Activated gamma-delta T cell treated with anti-CD3 and anti-CD28 coated beads, Interleukin-2, amount 50 U/mL, for 16 hours (primary cell): ENCODE measurements around the gene RABL2B.
"Not testable (repeated sequence)": the region's sequence is repeated elsewhere in the genome, so short reads cannot be mapped to it uniquely, and the experiment has no call there.

ENCODE experiments used
- DNase-seq: peaks from one replicate; pipeline ENCODE4 v3.0.0-alpha.2; 2020; ENCODE audit warnings: low read depth

RABL2B gene

DNA sequence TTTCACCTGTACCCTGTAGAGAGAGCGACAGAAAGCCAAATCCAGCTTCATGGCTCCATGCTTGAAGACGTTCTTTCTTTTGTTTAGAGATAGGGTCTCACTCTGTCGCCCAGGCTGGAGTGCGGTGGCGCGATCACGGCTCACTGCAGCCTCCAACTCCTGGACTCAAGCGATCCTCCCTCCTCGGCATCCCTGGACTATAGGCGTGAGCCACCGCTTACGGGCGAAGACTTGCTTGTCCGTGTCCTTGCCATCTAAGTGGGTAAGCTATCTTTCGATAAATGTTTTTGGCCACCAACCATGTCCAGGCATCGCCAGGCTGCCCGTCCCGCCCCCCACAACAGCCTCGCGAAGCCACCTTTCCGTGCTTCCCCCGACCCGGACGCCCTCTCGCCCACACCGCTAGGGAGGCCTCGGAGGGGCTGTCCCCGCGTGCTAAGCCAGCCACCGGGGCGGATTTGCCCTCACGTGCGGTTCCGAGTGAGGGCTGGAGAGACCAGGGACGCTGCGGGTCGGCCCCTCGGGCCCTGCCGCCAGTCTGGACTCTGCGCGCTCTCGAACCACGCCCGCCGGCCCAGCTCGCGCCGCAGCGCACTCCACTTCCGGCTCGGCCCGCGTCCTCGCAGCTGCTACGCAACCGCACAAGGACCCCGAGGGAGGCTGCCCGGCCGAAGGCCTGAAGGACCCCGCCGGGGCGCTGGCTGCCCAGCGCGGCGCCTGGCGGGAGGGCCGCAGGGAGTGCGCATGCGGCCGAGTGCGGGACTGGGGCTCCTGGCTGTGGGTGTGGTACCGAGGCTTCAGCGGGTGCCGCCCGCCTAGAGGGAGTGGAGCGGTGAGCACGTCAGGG lies at the start of gene RABL2B:
Gene RABL2B, minus strand, starts transcription at position 604 of the 847 bp plus-strand sequence. CDS start 1,342 bp downstream, outside the sequence.
- DNase-seq, result peak; percentile 84

GRCh38 chr22:50786936-50787335 lies 3.5 kb upstream of the RABL2B start:
- DNase-seq, result not testable (repeated sequence)

- not testable (repeated sequence) for DNase-seq
These were observed 1.9 kb upstream of the RABL2B start for GRCh38 chr22:50785289-50785688.

GRCh38 chr22:50783880-50784276 lies 442 bp upstream of the RABL2B start:
- not testable (repeated sequence) for DNase-seq

DNA sequence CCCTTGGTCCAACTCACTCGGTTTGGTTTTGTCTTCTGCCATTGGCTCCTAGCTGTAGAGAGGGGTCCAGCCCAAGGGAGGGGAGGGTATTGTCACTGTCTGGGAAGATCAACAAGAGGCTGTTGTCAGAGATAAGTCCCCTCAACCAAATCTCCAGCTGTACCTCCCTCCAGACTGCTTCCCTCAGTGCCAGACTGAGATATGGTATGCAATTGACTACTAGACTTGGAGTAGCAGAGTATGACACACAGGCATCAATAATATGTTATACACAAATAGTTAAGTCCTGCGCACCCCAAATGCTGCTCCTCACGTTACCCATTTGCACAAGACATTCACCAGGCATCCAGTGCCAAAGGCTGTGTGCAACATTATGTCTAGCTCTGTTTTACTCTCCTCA lies 1.2 kb downstream of the RABL2B start:
- not testable (repeated sequence) for DNase-seq

- DNase-seq, result not testable (repeated sequence)
These were observed 3.2 kb downstream of the RABL2B start for GRCh38 chr22:50780244-50780643.

DNA sequence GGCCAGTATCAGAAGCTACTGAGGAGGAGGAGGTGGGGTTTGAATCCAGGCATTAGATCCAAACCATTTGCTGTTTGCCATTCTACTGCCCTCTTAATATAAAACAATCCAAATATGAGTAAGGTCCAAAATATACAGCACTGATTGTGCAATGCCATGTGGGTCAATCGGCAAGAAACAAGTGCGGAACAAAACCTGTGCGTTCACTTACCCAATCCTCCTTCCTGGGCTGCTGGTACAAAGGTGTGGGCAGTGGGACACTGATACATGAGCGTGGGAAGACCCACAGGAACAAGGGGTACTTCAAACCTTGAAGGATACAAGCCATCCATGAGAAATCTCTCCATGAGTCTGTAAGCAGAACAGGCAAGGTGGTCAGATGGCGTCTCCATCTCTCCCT lies 5.8 kb downstream of the RABL2B start:
- DNase-seq, result not testable (repeated sequence)

- DNase-seq, result not testable (repeated sequence)
These were observed 8.3 kb downstream of the RABL2B start for GRCh38 chr22:50775132-50775531.

DNA sequence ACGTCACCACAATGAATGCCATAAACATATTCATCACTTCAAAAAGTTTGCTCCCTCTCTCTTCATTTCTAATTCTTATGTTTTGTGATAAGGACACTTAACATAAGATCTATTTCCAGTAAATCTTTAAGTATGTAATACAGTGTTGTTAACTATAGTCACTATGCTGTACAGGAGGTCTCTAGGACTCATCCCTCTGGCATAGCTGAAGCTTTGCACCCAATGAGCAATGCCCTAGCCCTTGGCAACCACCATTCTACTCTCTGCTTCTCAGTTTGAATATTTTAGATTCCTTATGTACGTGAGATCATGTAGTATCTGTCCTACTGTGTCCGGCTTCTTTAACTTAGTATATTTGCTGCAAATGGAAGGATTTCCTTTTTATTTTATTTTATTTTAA lies 19.1 kb downstream of the RABL2B start:
- DNase-seq, result not testable (repeated sequence)

DNA sequence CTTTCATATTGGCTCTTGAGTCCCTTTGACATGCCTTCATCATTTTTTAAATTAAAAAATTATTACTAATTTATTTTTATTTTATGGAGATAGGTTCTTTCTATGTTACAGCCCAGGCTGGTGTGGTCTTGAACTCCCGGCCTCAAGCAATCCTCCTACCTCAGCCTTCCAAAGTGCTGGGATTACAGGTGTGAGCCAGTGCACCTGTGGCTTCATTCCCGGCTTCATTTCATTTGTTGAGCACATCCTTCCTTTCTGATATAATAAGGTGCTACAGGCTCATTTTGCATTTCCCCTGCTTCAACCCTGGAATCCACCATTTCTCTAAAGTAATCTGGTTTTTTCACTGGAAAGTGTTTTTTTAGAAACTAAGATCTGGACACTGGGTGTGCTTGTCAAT lies 21.6 kb downstream of the RABL2B start:
- not testable (repeated sequence) for DNase-seq

DNA sequence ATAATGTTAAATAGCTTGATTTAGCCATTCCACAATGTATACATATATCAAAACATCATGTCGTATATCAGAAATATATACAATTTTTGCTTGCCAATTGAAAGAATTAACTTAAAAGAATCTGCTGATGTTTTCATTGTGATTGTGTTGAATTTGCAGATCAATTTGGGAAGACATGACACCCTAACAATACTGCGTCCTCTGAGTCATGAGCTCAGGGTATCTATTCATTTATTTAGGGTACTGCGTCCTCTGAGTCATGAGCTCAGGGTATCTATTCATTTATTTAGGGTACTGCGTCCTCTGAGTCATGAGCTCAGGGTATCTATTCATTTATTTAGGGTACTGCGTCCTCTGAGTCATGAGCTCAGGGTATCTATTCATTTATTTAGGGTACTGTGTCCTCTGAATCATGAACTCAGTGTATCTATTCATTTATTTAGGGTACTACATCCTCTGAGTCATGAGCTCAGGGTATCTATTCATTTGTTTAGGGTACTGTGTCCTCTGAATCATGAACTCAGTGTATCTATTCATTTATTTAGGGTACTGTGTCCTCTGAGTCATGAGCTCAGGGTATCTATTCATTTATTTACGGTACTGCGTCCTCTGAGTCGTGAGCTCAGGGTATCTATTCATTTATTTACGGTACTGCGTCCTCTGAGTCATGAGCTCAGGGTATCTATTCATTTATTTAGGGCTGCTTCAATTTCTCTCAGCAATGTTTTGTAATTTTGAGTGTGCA lies 23.7 kb downstream of the RABL2B start:
- DNase-seq, result not testable (repeated sequence)

DNA sequence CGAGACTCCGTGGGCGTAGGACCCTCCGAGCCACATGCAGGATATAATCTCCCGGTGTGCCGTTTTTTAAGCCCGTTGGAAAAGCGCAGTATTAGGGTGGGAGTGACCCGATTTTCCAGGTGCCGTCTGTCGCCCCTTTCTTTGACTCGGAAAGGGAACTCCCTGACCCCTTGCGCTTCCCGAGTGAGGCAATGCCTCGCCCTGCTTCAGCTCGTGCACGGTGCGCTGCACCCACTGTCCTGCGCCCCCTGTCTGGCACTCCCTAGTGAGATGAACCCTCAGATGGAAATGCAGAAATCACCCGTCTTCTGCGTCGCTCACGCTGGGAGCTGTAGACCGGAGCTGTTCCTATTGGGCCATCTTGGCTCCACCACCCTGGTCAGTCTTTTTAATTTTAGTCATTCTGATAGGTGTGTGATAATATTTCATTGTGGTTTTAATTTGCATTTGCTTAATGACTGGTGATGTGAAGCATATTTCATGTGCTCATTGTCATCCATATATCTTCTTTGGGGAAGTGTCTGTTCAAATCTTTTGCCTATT lies 26.4 kb downstream of the RABL2B start:
- peak; percentile 41 for DNase-seq

DNA sequence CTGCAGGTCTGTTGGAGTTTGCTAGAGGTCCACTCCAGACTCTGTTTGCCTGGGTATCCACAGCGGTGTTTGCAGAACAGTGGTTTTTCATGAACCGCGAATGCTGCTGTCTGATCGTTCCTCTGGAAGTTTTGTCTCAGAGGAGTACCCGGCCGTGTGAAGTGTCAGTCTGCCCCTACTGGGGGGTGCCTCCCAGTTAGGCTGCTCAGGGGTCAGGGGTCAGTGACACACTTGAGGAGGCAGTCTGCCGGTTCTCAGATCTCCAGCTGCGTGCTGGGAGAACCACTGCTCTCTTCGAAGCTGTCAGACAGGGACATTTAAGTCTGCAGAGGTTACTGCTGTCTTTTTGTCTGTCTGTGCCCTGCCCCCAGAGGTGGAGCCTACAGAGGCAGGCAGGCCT lies 27.0 kb downstream of the RABL2B start:
- DNase-seq, result not testable (repeated sequence)

GRCh38 chr22:50755251-50755650 lies 28.2 kb downstream of the RABL2B start:
- not testable (repeated sequence) for DNase-seq

DNA sequence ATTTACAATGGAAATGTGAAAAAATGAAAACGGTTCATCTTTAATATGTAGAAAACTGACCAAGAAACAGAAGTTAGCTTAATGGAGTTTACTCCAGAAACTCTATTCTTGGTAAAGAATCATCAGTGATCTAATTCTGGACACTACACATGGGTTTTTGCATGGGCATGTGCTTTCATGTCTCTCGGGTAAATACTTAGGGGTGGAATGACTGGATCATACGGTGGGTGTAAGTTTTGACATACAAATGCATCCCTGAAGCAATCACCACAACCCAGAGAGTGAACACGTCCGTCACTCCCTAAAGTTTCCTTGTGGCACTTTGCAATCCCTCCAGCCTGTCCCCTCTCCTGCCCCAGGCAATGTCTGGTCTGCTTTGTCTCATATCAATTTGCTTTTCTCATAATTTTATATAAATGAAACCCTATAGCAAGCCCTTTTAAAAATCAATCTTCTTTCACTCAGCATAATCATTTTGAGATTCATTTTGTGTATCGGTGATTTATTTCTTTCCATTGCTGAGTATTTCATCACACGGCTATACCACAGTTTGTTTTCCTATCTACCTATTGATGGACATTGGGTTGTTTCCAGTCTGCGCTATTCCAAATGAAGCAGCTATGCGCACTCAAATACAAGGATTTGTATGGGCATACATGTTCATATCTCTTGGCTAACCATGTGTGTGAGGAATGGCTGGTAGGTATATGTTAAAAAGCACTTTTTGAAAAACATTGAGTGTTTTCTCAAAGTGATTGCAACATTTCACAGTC lies 33.9 kb downstream of the RABL2B start:
- not testable (repeated sequence) for DNase-seq

DNA sequence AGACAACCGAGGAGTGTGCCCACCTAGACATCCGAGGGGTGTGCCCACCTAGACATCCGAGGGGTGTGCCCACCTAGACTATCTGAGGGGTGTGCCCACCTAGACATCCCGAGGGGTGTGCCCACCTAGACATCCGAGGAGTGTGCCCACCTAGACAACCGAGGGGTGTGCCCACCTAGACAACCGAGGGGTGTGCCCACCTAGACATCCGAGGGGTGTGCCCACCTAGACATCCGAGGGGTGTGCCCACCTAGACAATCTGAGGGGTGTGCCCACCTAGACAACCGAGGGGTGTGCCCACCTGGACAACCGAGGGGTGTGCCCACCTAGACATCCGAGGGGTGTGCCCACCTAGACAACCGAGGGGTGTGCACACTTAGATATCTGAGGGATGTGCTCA lies 34.8 kb downstream of the RABL2B start:
- not testable (repeated sequence) for DNase-seq

- DNase-seq, result not testable (repeated sequence)
These were observed 35.9 kb downstream of the RABL2B start for GRCh38 chr22:50747521-50747920.

DNA sequence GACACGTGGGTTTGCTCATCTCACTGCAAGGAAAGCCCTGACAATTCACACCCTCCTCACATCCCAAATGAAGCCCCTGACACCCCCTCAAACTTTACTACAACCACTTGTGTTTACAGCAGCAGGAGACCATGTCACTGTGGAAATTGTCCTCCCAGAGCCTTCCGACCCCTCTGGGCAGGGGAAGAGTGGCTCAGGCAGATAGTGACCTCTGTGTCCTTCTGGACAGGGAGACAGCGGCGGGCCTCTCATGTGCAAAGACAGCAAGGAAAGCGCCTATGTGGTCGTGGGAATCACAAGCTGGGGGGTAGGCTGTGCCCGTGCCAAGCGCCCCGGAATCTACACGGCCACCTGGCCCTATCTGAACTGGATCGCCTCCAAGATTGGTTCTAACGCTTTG lies 39.0 kb downstream of the RABL2B start:
- DNase-seq, result not testable (repeated sequence)

DNA sequence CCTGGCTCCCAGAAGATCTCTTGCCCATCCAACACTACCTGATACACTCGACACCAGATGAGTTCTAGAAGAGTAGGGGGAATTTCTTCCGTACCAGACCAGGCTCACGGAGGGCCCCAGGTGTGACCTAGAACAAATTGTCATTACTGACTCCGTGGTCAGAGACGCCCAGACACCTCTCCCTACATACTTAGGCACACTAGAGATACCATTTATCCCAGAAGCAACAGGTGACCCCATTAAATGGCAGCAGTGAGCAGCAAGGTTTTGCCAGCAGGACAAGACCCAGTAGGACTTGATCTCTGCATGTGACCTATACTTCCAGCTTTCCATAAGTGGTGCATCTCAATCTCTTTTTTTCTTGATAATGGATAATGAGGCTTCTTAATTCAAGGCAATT lies 42.7 kb downstream of the RABL2B start:
- not testable (repeated sequence) for DNase-seq

DNA sequence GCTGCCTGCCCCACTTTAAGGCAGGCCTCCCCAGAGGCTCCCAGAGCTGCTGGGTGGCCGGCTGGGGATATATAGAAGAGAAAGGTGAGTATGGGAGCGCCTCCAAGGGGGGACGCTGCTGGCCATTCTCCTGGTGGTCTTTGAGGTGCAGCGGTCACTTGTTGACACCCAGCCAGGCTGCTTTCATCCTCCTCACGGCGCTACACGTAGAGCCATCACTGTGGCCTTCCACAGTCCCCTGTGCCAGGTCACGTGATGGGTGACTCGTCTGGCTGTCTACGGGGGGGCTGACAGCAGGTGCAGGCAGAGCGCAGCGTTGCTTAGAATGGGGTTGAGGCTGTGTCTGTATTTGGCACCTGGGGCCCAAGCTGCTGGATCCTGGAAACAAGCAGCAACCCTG lies 43.5 kb downstream of the RABL2B start:
- DNase-seq, result no peak

- DNase-seq, result no peak
These were observed 44.2 kb downstream of the RABL2B start for GRCh38 chr22:50739279-50739691.
